ENCODE results near the gene CNPPD1.

CNPPD1 gene

GRCh38 chr2:219176818-219177551 is at the start of gene CNPPD1:
CNPPD1 (minus strand) TSS chr2:219176925; CDS start chr2:219176828, 97 bp downstream.
- Histone ChIP-seq H3K4me3 (ENCODE audit: low read depth, low read length) (peak within 1 kb of the TSS; percentile 95), H3K4me1 (peaks cover 12% of the 10 kb centered on the region), H2AFZ (peak within 1 kb of the TSS; percentile 93), H3K9me3 (ENCODE audit: control insufficient read depth, low read length) (no peaks in the 10 kb centered on the region), H3K79me2 (peaks cover 8% of the 10 kb centered on the region), H3K27ac (peak within 1 kb of the TSS; percentile 99), H3K4me2 (ENCODE audit: low read length) (peak within 1 kb of the TSS; percentile 99), H3K9ac (peak within 1 kb of the TSS; percentile 90), H3K36me3 (ENCODE audit: control insufficient read depth, insufficient read depth, low read length) (no peaks in the 10 kb centered on the region), H3K27me3 (ENCODE audit: control insufficient read depth, insufficient read depth, low read length) (no peaks in the 10 kb centered on the region)
- no peak for TF ChIP-seq CTCF (IDR thresholded peaks at IDR 0.05)

DNA sequence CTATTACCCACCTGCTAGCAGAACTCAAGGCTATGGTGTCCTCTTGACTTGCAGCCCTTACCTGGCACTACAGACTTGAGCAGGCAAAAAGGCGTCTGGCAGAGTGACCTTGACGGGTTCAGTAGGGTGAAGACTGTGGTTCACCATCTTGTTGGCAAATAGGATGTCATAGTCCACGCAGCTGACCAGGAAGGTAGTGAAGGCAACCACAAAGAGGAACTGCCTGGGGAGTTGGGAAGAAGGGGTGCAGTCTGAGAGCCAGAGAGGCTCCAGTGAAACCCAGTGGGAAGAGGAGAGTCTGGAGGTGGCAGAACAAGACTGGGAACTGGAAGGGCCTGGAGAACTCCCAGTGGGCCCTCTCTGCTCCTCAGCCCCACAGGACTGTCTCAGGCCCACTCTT is 48.6 kb upstream of the CNPPD1 start:
- Histone ChIP-seq H2AFZ (no peak overlapping the region), H3K9ac (no peak overlapping the region), H3K27me3 (ENCODE audit: control insufficient read depth, insufficient read depth, low read length) (no peaks in the 10 kb centered on the region), H3K4me2 (ENCODE audit: low read length) (no peak overlapping the region), H3K4me3 (ENCODE audit: low read depth, low read length) (no peak overlapping the region), H3K36me3 (ENCODE audit: control insufficient read depth, insufficient read depth, low read length) (no peaks in the 10 kb centered on the region), H3K27ac (no peak overlapping the region), H3K4me1 (peaks cover under 1% of the 10 kb centered on the region), H3K9me3 (ENCODE audit: control insufficient read depth, low read length) (no peaks in the 10 kb centered on the region), H3K79me2 (peaks cover 13% of the 10 kb centered on the region)
- no peak for TF ChIP-seq CTCF (IDR thresholded peaks at IDR 0.05)

DNA sequence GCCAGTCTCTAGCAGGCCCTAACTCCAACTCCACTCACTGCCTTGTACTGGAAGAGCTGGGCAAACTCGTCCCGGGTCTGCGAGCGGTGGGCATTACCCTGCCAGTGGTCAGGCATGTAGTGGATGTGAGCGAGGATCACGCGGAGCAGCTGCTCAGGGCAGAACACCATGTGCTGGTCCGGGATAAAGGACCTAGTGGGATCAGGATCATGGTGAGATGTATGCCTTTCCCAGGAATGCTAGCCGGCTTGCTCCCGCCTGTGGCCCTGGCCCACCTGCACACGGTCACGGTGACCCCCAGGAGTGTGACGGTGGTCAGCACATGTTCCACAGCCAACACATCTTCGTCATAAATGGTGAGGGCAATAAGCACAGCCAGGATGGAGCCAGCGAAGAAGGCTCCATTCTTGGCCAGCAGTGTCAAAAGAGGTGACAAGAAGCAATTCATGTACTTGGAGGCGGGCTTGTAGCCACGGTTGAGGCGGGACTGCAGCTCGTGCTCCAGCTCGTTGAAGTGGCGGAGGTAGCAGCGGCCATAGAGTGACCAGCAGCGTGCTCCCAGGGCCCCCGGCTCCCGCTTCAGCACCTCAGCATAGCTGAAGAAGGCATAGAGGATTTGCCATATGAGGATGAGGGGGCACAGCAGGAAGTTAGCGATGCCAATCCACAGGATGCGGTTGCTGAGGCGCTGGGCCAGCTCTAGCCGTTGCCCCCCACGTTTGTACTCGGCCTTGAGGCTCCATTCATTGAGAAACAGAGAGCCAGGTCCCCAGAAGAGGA is 47.3 kb upstream of the CNPPD1 start:
- Histone ChIP-seq H3K36me3 (ENCODE audit: control insufficient read depth, insufficient read depth, low read length) (no peaks in the 10 kb centered on the region), H3K4me1 (peaks cover 8% of the 10 kb centered on the region), H3K9me3 (ENCODE audit: control insufficient read depth, low read length) (no peaks in the 10 kb centered on the region), H3K27ac (no peak overlapping the region), H3K9ac (no peak overlapping the region), H2AFZ (no peak overlapping the region), H3K79me2 (peaks cover 13% of the 10 kb centered on the region), H3K4me3 (ENCODE audit: low read depth, low read length) (no peak overlapping the region), H3K27me3 (ENCODE audit: control insufficient read depth, insufficient read depth, low read length) (no peaks in the 10 kb centered on the region), H3K4me2 (ENCODE audit: low read length) (no peak overlapping the region)
- no peak for TF ChIP-seq CTCF (IDR thresholded peaks at IDR 0.05)

- Histone ChIP-seq H2AFZ (no peak overlapping the region), H3K9ac (no peak overlapping the region), H3K4me3 (ENCODE audit: low read depth, low read length) (no peak overlapping the region), H3K36me3 (ENCODE audit: control insufficient read depth, insufficient read depth, low read length) (no peaks in the 10 kb centered on the region), H3K4me2 (ENCODE audit: low read length) (no peak overlapping the region), H3K27ac (no peak overlapping the region), H3K79me2 (no peaks in the 10 kb centered on the region), H3K27me3 (ENCODE audit: control insufficient read depth, insufficient read depth, low read length) (no peaks in the 10 kb centered on the region), H3K4me1 (peaks cover 12% of the 10 kb centered on the region), H3K9me3 (ENCODE audit: control insufficient read depth, low read length) (no peaks in the 10 kb centered on the region)
- no peak for TF ChIP-seq CTCF (IDR thresholded peaks at IDR 0.05)
Measured at GRCh38 chr2:219221957-219222518, 45.3 kb upstream of the CNPPD1 start.

Data from parathyroid adenoma (tissue), 2 donors.